SIG-M5 (cell line): ENCODE data around the gene ELF2.
"Not testable (repeated sequence)": the region's sequence is repeated elsewhere in the genome, so short reads cannot be mapped to it uniquely, and the experiment has no call there.

Experiments
- DNase-seq: peaks from one replicate; lab custom pipeline; 2025; lab: John Stamatoyannopoulos, UW

Gene ELF2

DNA sequence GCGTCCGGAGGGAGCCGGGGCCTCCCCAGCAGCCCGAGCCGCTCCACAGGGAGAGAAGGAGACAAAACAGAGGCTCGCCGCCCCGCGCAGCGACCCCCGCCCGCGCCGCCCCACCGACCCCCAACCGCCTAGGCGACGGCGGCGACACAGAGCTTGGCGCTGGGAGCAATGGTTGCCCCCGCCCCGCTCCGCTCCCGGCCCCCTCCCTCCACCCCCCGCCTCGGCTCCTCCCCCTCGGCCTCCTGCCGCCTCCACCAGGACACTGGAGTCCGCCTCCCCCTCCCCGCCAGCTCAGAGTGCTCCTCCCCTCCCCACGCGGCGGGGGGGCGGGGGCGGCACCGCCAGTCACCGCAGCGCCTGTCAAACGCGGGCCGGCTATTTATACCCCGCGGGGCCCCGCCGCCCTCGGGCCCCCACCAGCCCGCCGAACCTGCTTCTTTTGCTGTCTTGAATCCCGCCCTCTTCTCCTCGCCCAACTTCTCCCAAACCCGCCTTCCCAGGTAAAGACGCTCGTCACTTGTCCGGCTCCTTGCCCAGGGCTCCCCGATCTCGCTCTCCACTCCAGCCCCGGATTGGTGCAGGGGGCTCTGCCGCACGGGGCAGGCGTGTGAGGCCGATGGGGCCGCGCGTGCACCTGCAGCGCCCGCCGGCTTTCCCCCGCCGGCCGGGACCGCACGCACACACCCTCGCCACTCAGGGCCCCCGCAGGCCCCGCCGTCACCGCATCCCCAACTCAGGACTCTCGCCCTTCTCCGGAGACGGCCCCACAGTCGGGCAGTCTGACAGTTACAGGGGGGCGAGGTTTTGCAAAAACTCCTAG, at the start of gene ELF2:
ELF2 (minus strand) TSS at position 170 of the 820 bp plus-strand sequence. CDS start 39,517 bp downstream, outside the sequence.
- DNase-seq = peak; percentile 34

DNA sequence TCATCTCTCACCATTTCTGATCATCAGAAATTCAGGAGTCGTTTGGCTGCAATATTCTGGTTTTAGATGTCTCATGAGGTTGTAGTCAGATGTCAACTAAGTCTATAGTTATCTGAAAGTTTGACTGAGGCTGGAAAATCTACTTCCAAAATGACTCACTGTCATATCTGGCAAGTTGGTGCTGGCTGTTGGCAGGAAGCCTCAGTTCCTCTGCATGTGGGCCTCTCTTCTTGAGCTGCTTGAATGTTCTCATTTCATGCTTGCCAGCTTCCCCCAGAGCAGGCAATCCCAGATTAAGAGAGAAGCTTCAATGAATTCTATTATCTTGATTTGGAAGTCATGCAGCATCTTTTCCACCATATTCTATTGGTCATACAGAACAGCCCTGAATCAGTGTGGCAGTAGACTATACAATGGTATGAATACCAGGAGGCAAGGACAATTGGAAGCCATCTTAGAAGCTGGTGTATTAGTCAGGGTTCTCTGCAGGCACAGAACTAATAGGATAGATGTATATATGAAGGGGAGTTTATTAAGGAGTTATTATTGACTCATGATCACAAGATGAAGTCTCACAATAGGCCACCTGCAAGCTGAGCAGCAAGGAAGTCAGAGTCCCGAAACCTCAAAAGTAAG, 46.8 kb upstream of the ELF2 start:
- DNase-seq = no peak

- DNase-seq = no peak
Observed at GRCh38 chr4:139222215-139222614, 45.2 kb upstream of the ELF2 start.

DNA sequence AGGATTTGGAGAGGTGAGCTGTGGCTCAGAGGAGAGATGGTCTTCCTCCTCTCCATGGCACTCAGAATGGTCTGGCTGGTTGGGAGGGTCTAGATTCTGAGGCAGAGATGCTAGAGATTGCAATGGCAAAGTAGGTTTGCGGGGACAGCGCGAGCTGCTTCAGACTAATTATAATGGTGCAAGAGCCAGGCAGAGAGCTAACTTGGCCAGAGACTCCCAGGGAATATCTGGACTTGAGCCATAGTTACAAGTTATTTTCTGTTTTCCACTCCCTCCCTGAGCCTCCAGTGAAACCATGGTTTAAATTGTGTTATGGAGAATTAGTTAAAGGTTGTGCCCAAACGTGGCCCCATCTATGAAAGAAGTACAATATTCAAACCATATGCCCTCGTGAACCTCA, 44.7 kb upstream of the ELF2 start:
- no peak for DNase-seq

- DNase-seq = no peak
Observed at GRCh38 chr4:139219450-139220055, 42.5 kb upstream of the ELF2 start.

DNA sequence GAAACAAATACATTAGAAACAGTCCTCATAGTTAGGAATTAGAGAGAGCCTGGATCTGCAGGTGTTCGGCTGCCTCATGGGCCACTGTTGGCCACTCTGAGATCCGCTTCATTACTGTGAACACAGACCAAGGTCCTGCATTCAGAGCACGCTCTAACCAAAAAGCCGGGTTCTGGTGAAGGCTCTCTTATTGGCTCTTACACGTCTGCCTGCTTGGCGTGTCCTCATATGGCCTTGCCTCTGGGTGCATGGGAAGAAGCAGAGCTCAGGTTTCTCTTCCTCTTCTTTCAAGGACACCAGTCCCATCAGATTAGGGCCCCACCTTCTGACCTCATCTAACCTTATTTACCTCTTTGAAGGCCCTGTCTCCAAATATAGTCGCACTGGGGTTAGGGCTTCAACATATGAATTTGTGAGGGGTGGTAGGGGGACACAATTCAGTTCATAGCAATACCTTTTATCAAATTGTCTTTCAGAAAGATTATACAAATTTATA, 37.1 kb upstream of the ELF2 start:
- peak; percentile 61 for DNase-seq

GRCh38 chr4:139213633-139214032, 36.6 kb upstream of the ELF2 start:
- DNase-seq = not testable (repeated sequence)

DNA sequence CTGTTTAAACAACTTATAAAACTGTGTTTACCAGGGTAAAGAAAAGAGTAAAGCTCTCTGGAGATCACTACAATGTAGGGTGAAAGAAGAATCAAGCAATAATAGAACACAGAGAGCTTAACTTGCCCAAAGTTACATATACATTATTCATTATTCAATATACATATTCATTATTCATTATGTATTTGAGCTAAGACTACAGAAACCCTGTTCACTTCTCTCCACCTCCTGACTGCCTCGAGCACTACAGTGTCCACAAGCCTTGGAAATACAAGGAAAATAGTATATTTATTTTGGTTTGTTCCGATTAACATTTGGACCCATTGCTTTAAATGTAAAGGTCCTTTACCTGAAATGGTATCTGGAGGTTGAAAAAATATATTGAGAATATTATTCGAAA, 35.9 kb upstream of the ELF2 start:
- no peak for DNase-seq

DNA sequence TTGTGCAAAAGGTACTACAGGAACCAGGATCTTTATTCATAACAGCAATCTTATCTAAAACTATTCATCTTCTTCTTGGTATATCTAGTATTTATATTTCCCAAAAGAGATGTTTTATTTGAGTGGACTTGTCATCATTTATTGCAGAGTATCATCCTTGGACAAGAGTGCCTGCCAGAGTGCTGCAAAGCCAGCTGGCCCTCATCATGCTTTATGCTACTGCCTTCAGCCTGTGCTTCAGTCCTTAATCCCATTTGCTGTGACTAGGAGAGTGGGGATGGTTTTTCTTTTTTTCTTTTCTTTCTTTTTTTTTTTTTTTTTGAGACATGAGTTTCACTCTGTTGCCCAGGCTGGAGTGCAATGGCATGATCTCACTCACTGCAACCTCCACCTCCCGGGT, 33.5 kb upstream of the ELF2 start:
- DNase-seq = no peak

- no peak for DNase-seq
Observed at GRCh38 chr4:139209470-139210063, 32.5 kb upstream of the ELF2 start.

DNA sequence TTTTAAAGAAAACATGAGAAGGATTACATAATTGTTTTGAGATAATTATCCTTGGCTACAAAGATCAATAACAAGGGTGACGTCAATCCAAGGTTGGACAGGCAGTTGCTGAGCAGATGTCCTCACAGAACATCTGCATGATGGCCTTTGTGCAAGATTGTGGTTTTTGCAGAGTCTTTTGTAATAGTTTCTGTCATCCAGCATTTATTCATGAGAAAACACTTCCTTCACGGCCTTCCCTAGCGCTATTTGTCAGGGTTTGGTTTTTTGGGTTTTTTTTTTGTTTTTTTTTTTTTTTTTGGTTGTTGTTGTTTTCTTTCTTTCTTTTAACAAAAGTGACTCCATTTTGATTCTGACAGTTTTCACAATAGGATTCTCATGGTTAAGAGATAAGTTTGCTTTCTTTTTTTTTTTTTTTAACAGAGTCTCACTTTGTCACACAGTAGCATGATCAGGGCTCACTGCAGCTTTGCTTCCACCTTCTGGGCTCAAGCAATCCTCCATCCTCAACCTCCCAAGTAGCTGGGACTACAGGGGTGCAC, 31.5 kb upstream of the ELF2 start:
- peak; percentile 92 for DNase-seq

GRCh38 chr4:139207873-139208403, 30.9 kb upstream of the ELF2 start:
- DNase-seq = no peak

GRCh38 chr4:139207247-139207646, 30.2 kb upstream of the ELF2 start:
- no peak for DNase-seq

DNA sequence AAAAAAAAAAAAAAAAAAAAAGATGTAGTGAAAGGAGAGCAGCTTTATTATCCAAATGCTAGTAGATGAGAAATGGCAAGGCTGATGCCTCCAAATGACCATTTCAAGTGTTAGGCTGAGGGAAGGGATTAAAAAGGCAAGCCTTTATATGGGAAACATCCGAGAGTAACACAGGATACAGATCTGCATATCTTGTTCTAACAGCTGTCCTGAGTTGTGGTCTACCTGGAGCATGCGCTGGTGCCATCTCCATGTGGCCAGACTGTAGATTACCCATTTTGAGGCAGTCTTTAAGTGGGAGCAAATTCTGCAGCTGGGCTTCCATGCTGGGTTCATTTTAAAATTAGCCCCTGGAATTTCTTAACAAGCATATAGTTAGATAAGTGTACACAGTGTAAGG, 26.0 kb upstream of the ELF2 start:
- DNase-seq = no peak

DNA sequence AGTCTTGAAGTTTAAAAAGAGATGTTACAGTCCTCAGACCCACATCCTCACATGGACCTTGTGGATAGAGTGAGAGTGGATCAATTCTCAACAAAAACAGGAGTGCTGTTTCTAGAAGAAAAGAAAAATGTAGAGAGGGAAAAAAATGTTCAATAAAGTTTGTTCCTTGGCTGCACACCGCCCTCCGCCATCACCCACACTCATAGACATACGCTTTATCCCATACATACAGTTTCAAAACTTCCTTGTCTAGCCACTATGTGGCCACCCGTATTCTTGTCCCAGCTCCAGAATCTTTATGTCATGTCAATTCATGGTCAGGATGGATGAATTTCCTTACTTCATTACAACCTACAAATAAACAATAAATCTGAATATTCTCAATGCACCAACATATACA, 23.5 kb upstream of the ELF2 start:
- DNase-seq = no peak

GRCh38 chr4:139200102-139200501, 23.1 kb upstream of the ELF2 start:
- DNase-seq = no peak

GRCh38 chr4:139197214-139197613, 20.2 kb upstream of the ELF2 start:
- DNase-seq = not testable (repeated sequence)

- DNase-seq = no peak
Observed at GRCh38 chr4:139196462-139196861, 19.4 kb upstream of the ELF2 start.

DNA sequence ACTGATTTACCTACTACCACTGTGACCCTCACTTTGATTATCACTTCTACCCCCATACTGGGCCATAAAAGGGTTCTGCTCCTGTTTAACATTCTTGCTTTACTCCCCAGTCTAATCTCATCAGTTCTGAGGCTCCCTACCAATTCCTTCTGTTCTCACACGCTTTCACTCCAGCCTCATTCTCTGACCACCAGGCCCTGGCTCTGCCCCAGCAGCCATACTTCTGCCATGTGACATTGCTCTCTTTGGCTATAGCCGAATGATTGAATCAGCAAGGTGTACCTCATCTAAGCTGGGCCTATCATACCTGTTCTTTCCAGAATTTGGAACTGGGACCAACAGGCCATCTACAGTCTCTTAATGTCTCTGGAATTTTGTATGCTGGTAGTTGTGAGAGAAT, 14.4 kb upstream of the ELF2 start:
- no peak for DNase-seq

DNA sequence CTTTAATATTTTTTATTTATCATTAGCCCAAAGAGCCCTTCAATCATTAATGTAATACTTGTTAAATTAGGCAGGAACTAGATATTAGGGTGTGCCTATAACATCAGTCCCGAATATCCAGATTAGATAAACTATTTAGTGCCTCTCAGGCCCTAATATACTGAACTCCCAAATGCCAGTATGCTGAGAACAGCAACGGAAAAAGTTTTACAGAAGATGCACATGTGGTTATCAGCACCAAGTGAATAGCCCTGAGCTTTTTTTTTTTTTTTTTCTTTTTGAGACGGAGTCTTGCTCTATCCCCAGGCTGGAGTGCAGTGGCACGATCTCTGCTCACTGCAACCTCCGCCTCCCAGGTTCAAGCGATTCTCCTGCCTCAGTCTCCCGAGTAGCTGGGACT, 13.0 kb upstream of the ELF2 start:
- DNase-seq = no peak

- DNase-seq = no peak
Observed at GRCh38 chr4:139189417-139189749, 12.4 kb upstream of the ELF2 start.
